ENCODE measurements around the gene SOX6.

The SOX6 gene

GRCh38 chr11:15938983-15939382, 417.4 kb downstream of the SOX6 start:
- ChIA-PET POLR2A (no interaction called here), CTCF (interaction anchor here (2.8 kb wide), 1 partner anchor 674 kb away, joined by 17 read pairs; no protein-coding TSS in a partner anchor)
- DNase-seq (ENCODE audit: extremely low spot score) = no peak
- no peak for TF ChIP-seq CTCF (IDR thresholded peaks at IDR 0.05; ENCODE audit: control extremely low read depth, extremely low read depth, low read depth, missing control alignments)

- ChIA-PET CTCF (no interaction called here), POLR2A (interaction anchor here (0.6 kb wide), 1 partner anchor 11 kb away, joined by 3 read pairs; no protein-coding TSS in a partner anchor)
- TF ChIP-seq CTCF (IDR thresholded peaks at IDR 0.05; ENCODE audit: control extremely low read depth, extremely low read depth, low read depth, missing control alignments) = no peak
- no peak for DNase-seq (ENCODE audit: extremely low spot score)
Observed at GRCh38 chr11:15938121-15938611, 418.2 kb downstream of the SOX6 start.

GRCh38 chr11:15937601-15938120, 418.7 kb downstream of the SOX6 start:
- TF ChIP-seq CTCF (IDR thresholded peaks at IDR 0.05; ENCODE audit: control extremely low read depth, extremely low read depth, low read depth, missing control alignments) = no peak
- no peak for DNase-seq (ENCODE audit: extremely low spot score)
- ChIA-PET CTCF (no interaction called here), POLR2A (interaction anchor here (0.6 kb wide), 1 partner anchor 11 kb away, joined by 3 read pairs; no protein-coding TSS in a partner anchor)

GRCh38 chr11:15936011-15936410, 420.3 kb downstream of the SOX6 start:
- ChIA-PET POLR2A (no interaction called here), CTCF (interaction anchor here (1.0 to 1.8 kb wide), 3 partner anchors 9 to 678 kb away, joined by 5 read pairs; no protein-coding TSS in a partner anchor)
- no peak for DNase-seq (ENCODE audit: extremely low spot score)
- no peak for TF ChIP-seq CTCF (IDR thresholded peaks at IDR 0.05; ENCODE audit: control extremely low read depth, extremely low read depth, low read depth, missing control alignments)

GRCh38 chr11:15935373-15935772, 421.0 kb downstream of the SOX6 start:
- ChIA-PET CTCF (interaction anchor here (1.4 to 1.8 kb wide), 2 partner anchors 17 to 678 kb away, joined by 5 read pairs; no protein-coding TSS in a partner anchor), POLR2A (no interaction called here)
- no peak for TF ChIP-seq CTCF (IDR thresholded peaks at IDR 0.05; ENCODE audit: control extremely low read depth, extremely low read depth, low read depth, missing control alignments)
- DNase-seq (ENCODE audit: extremely low spot score) = no peak

GRCh38 chr11:15933886-15934625, 422.3 kb downstream of the SOX6 start:
- no peak for DNase-seq (ENCODE audit: extremely low spot score)
- ChIA-PET CTCF (no interaction called here), POLR2A (no interaction called here)
- TF ChIP-seq CTCF (IDR thresholded peaks at IDR 0.05; ENCODE audit: control extremely low read depth, extremely low read depth, low read depth, missing control alignments) = no peak

All from GM10248 (cell line).